Measurements from ENCODE around the gene ABCG5. TPM values are rescaled to one million over a fixed set of nuclear protein-coding genes. Genes with fewer than 3 reads are reported as not detected.
A peak's percentile ranks its signal among the peaks of the same experiment; 100 is the strongest.

ABCG5 gene
- total and polyA plus RNA-seq, 2 of the 4 experiments (the other 2 are of a cell fraction): not detected

DNA sequence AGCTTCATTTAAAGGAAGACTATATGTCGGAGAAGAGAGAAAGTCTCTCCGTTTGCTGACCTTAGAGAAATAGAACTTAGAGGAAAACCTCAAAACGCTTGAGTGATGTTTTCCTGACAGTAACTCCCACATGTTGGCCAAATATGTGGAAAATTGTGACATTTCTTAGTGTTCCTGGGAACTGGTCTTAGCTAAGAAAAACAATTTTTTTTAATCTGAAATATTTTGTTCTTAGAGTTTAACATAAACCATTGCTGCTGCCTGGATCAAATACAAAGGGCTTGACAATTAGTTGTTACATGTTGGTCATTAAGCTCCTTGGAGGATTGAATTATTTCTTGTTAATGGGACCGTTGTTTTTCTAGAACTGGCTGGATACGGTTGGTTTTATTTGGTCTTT, 48.5 kb downstream of the ABCG5 start:
- Histone ChIP-seq H4K8ac (ENCODE audit: low read depth in 2 of 2, low read length in 2 of 2) (no peak overlapping the region), H3K4ac (ENCODE audit: low read depth, low read length) (no peak overlapping the region), H3K9me1 (ENCODE audit: insufficient read depth, low read length) (no peaks in the 10 kb centered on the region), H3K56ac (ENCODE audit: extremely low read depth, insufficient read depth, low read length) (no peak overlapping the region), H2BK120ac (ENCODE audit: low read depth, low read length) (no peak overlapping the region), H2BK5ac (ENCODE audit: low read depth, low read length, poor library complexity, severe bottlenecking) (no peak overlapping the region), H3K4me3 (ENCODE audit: insufficient read depth, low read depth, low read length) (no peak overlapping the region), H2AK5ac (ENCODE audit: low read depth, low read length) (no peak overlapping the region), H4K91ac (ENCODE audit: insufficient read depth, low read depth, low read length) (no peak overlapping the region), H2BK20ac (ENCODE audit: low read depth, low read length) (no peak overlapping the region), H3K36me3 (ENCODE audit: control insufficient read depth, insufficient read depth, low read length) (0 out of 2 replicates have a peak, but pooled peaks cover 2% of the 10 kb centered on the region), H3K14ac (replicated peaks; ENCODE audit: low read depth, low read length) (no peak overlapping the region), H3K79me1 (ENCODE audit: low read depth in 1 of 2, low read length in 2 of 2) (no peaks in the 10 kb centered on the region), H2AK9ac (replicated peaks; ENCODE audit: low read depth, low read length, poor library complexity) (no peak overlapping the region), H3K23ac (ENCODE audit: low read depth, low read length) (no peak overlapping the region), H3K18ac (ENCODE audit: low read depth, low read length) (no peak overlapping the region), H2BK15ac (ENCODE audit: low read depth, low read length) (no peak overlapping the region), H3K9me3 (ENCODE audit: control insufficient read depth, insufficient read depth, low read length) (no peaks in the 10 kb centered on the region), H3K4me2 (ENCODE audit: low read depth, low read length) (no peak overlapping the region), H2AFZ (replicated peaks; ENCODE audit: low read length, poor library complexity) (no peak overlapping the region), H3K4me1 (ENCODE audit: control insufficient read depth, insufficient read depth, low read length) (peaks cover 3% of the 10 kb centered on the region; the same call in 1 of the 2 replicates), H3K27ac (ENCODE audit: insufficient read depth, low read length) (no peak overlapping the region), H4K20me1 (ENCODE audit: insufficient read depth, low read length) (no peaks in the 10 kb centered on the region), H3K9ac (ENCODE audit: low read depth, low read length) (no peak overlapping the region), H4K5ac (ENCODE audit: low read depth, low read length) (no peak overlapping the region), H3K27me3 (ENCODE audit: control insufficient read depth, insufficient read depth, low read length) (no peaks in the 10 kb centered on the region)
- ChIA-PET POLR2A (ENCODE audit: unreplicated experiment) (no interaction called here), CTCF (interaction anchor here (0.6 to 0.9 kb wide), 3 partner anchors 15 to 185 kb away, joined by 3 read pairs; no protein-coding TSS in a partner anchor)
- DNase-seq (peak; percentile 21), ATAC-seq (ENCODE audit: low read depth) (no peak)
- no TSS peak for BruUV-seq (replicated peaks)
- intact Hi-C loops (cut with micrococcal nuclease): no loop called here
- TF ChIP-seq MAFK (IDR thresholded peaks at IDR 0.05; ENCODE audit: low read depth, low read length): no peak
- no peak for TF ChIP-seq SMC3 (IDR thresholded peaks at IDR 0.05; ENCODE audit: low read depth, low read length)
- TF ChIP-seq, protein P1, sequence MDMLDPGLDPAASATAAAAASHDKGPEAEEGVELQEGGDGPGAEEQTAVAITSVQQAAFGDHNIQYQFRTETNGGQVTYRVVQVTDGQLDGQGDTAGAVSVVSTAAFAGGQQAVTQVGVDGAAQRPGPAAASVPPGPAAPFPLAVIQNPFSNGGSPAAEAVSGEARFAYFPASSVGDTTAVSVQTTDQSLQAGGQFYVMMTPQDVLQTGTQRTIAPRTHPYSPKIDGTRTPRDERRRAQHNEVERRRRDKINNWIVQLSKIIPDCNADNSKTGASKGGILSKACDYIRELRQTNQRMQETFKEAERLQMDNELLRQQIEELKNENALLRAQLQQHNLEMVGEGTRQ (IDR thresholded peaks at IDR 0.05; ENCODE audit: low read depth, low read length): no peak
- no peak for TF ChIP-seq MXI1 (IDR thresholded peaks at IDR 0.05; ENCODE audit: borderline replicate concordance, low read depth, low read length)
- no peak for TF ChIP-seq BHLHE40 (IDR thresholded peaks at IDR 0.05; ENCODE audit: low read depth, low read length)
- TF ChIP-seq NFE2L2 (IDR thresholded peaks at IDR 0.05; ENCODE audit: low read depth, low read length): no peak
- TF ChIP-seq RCOR1 (IDR thresholded peaks at IDR 0.05; ENCODE audit: insufficient replicate concordance, low read length): no peak
- TF ChIP-seq CEBPB (IDR thresholded peaks at IDR 0.05; ENCODE audit: low read depth, low read length): no peak
- TF ChIP-seq RFX5 (IDR thresholded peaks at IDR 0.05; ENCODE audit: low read depth, low read length): no peak
- TF ChIP-seq, protein P2, sequence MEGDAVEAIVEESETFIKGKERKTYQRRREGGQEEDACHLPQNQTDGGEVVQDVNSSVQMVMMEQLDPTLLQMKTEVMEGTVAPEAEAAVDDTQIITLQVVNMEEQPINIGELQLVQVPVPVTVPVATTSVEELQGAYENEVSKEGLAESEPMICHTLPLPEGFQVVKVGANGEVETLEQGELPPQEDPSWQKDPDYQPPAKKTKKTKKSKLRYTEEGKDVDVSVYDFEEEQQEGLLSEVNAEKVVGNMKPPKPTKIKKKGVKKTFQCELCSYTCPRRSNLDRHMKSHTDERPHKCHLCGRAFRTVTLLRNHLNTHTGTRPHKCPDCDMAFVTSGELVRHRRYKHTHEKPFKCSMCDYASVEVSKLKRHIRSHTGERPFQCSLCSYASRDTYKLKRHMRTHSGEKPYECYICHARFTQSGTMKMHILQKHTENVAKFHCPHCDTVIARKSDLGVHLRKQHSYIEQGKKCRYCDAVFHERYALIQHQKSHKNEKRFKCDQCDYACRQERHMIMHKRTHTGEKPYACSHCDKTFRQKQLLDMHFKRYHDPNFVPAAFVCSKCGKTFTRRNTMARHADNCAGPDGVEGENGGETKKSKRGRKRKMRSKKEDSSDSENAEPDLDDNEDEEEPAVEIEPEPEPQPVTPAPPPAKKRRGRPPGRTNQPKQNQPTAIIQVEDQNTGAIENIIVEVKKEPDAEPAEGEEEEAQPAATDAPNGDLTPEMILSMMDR (conservative IDR thresholded peaks at IDR 0.05; ENCODE audit: low read depth, low read length): no peak
- TF ChIP-seq POLR2A (IDR thresholded peaks at IDR 0.05; ENCODE audit: low read depth, low read length): no peak
- TF ChIP-seq MAZ (IDR thresholded peaks at IDR 0.05; ENCODE audit: borderline replicate concordance, low read depth, low read length): no peak
- TF ChIP-seq RAD21 (IDR thresholded peaks at IDR 0.05; ENCODE audit: low read length): no peak
- TF ChIP-seq CHD1 (IDR thresholded peaks at IDR 0.05; ENCODE audit: low read depth, low read length): no peak
- TF ChIP-seq, protein P3, sequence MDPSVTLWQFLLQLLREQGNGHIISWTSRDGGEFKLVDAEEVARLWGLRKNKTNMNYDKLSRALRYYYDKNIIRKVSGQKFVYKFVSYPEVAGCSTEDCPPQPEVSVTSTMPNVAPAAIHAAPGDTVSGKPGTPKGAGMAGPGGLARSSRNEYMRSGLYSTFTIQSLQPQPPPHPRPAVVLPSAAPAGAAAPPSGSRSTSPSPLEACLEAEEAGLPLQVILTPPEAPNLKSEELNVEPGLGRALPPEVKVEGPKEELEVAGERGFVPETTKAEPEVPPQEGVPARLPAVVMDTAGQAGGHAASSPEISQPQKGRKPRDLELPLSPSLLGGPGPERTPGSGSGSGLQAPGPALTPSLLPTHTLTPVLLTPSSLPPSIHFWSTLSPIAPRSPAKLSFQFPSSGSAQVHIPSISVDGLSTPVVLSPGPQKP (IDR thresholded peaks at IDR 0.05; ENCODE audit: borderline replicate concordance, low read depth, low read length): no peak
- TF ChIP-seq FOS (IDR thresholded peaks at IDR 0.05; ENCODE audit: low read depth, low read length): no peak
- dilution Hi-C loops (cut with HindIII; ENCODE audit: low sequenced_read_pairs, unreplicated experiment): no loop called here
- in situ Hi-C loops (cut with MboI; ENCODE audit: low sequenced_read_pairs): no loop called here
- no CpG with 5 or more reads among the region's 5 CpGs for WGBS, 2 experiments (ENCODE audit: extremely low coverage in 2 of 2, insufficient read length in 1 of 2)

Measured in IMR-90 (cell line).